ENCODE data around the gene DIAPH2.

DNA sequence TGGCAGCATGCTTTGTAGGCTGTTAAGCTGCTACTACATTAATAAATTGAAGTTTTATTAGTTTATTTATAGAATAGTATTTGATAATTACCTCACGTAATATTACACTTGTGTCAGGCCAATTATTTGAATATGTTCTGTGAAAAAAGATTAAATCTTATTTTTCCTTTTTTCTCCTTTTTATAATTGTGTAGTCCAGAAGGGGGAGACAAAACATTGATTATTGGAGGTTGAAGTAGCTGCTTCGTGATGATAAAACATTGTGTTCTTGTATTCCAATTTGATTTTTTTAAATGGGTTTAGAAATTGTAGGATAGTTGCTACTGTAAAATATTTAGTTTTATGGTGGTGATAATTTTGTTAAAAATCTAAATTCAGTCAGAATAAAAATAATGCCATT lies 85.7 kb downstream of the DIAPH2 start:
- TF ChIP-seq POLR2A (IDR thresholded peaks at IDR 0.05; ENCODE audit: extremely low read depth, insufficient read length) = no peak
- TF ChIP-seq, protein P1, sequence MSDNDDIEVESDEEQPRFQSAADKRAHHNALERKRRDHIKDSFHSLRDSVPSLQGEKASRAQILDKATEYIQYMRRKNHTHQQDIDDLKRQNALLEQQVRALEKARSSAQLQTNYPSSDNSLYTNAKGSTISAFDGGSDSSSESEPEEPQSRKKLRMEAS (IDR thresholded peaks at IDR 0.05; ENCODE audit: low read depth, low read length) = no peak
- TF ChIP-seq, protein P2, sequence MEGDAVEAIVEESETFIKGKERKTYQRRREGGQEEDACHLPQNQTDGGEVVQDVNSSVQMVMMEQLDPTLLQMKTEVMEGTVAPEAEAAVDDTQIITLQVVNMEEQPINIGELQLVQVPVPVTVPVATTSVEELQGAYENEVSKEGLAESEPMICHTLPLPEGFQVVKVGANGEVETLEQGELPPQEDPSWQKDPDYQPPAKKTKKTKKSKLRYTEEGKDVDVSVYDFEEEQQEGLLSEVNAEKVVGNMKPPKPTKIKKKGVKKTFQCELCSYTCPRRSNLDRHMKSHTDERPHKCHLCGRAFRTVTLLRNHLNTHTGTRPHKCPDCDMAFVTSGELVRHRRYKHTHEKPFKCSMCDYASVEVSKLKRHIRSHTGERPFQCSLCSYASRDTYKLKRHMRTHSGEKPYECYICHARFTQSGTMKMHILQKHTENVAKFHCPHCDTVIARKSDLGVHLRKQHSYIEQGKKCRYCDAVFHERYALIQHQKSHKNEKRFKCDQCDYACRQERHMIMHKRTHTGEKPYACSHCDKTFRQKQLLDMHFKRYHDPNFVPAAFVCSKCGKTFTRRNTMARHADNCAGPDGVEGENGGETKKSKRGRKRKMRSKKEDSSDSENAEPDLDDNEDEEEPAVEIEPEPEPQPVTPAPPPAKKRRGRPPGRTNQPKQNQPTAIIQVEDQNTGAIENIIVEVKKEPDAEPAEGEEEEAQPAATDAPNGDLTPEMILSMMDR (IDR thresholded peaks at IDR 0.05; ENCODE audit: low read depth, low read length) = no peak

All from NB4 (cell line).